NCI-H1436 treated with DMSO at 0.1 percent for 48 hours (cell line): ENCODE results near the gene PREX1.

Experiments
- DNase-seq: peaks from one replicate; lab custom pipeline; 2025; lab: John Stamatoyannopoulos, UW

Gene PREX1

GRCh38 chr20:48736231-48736630 lies 91.6 kb downstream of the PREX1 start:
- DNase-seq, result no peak

- no peak for DNase-seq
These were observed 92.7 kb downstream of the PREX1 start for GRCh38 chr20:48735112-48735511.

- DNase-seq, result no peak
These were observed 93.6 kb downstream of the PREX1 start for GRCh38 chr20:48734104-48734749.

- DNase-seq, result no peak
These were observed 94.5 kb downstream of the PREX1 start for GRCh38 chr20:48733296-48733790.

GRCh38 chr20:48732081-48732829 lies 95.5 kb downstream of the PREX1 start:
- DNase-seq, result no peak

GRCh38 chr20:48731536-48731935 lies 96.3 kb downstream of the PREX1 start:
- DNase-seq, result no peak

GRCh38 chr20:48730977-48731376 lies 96.8 kb downstream of the PREX1 start:
- DNase-seq, result no peak

- no peak for DNase-seq
These were observed 98.3 kb downstream of the PREX1 start for GRCh38 chr20:48729538-48729937.

- DNase-seq, result no peak
These were observed 99.6 kb downstream of the PREX1 start for GRCh38 chr20:48728042-48728825.

GRCh38 chr20:48727226-48727625 lies 100.6 kb downstream of the PREX1 start:
- no peak for DNase-seq

- no peak for DNase-seq
These were observed 102.2 kb downstream of the PREX1 start for GRCh38 chr20:48725555-48725991.

GRCh38 chr20:48724891-48725554 lies 102.8 kb downstream of the PREX1 start:
- DNase-seq, result no peak

GRCh38 chr20:48724382-48724781 lies 103.4 kb downstream of the PREX1 start:
- DNase-seq, result no peak

GRCh38 chr20:48723308-48724264 lies 104.2 kb downstream of the PREX1 start:
- no peak for DNase-seq

- DNase-seq, result no peak
These were observed 105.0 kb downstream of the PREX1 start for GRCh38 chr20:48722737-48723191.

- DNase-seq, result no peak
These were observed 105.6 kb downstream of the PREX1 start for GRCh38 chr20:48722002-48722731.

- no peak for DNase-seq
These were observed 106.3 kb downstream of the PREX1 start for GRCh38 chr20:48721324-48722001.

- no peak for DNase-seq
These were observed 107.4 kb downstream of the PREX1 start for GRCh38 chr20:48720256-48720985.
